Measurements from ENCODE around the gene MAPRE2.

DNA sequence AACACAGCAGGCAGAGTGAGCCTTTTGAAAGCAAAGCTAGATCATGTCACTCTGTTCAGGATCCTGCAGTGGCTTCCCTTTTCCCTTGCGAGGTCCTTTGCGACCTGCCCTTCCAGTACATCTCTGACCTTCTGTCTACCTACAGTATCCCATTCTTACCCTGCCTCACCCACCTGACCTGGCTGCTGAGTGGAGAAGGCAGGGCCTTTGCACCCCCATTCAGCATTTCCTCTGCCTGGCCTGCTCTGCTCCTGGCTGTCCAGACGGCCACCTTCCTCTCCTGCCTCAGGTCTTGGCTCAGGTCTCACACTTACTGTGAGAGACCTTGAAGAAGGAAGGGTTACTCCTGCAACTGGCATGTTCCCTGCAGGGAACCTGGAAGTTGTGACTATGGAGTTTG, 77.4 kb downstream of the MAPRE2 start:
- no peak for TF ChIP-seq EZH2 (IDR thresholded peaks at IDR 0.05)
- no peak for TF ChIP-seq POLR2AphosphoS5 (IDR thresholded peaks at IDR 0.05; ENCODE audit: borderline replicate concordance, low read depth, low read length)
